ENCODE measurements around the gene ACO1.

The ACO1 gene

GRCh38 chr9:32382565-32383320, 1.7 kb upstream of the ACO1 start:
- DNase-seq, result no peak

GRCh38 chr9:32384002-32384363, 460 bp upstream of the ACO1 start:
- no peak for DNase-seq

- DNase-seq, result no peak
Measured at GRCh38 chr9:32385152-32385884, 875 bp downstream of the ACO1 start.

GRCh38 chr9:32385885-32386283, 1.4 kb downstream of the ACO1 start:
- no peak for DNase-seq

GRCh38 chr9:32387256-32387655, 2.8 kb downstream of the ACO1 start:
- no peak for DNase-seq

- no peak for DNase-seq
Measured at GRCh38 chr9:32389365-32389764, 4.9 kb downstream of the ACO1 start.

GRCh38 chr9:32393911-32394310, 9.5 kb downstream of the ACO1 start:
- no peak for DNase-seq

- no peak for DNase-seq
Measured at GRCh38 chr9:32394381-32395049, 10.1 kb downstream of the ACO1 start.

- no peak for DNase-seq
Measured at GRCh38 chr9:32395510-32396216, 11.2 kb downstream of the ACO1 start.

- DNase-seq, result peak in 1 of 51 donors; percentile 2
Measured at GRCh38 chr9:32398207-32398606, 13.8 kb downstream of the ACO1 start.

- no peak for DNase-seq
Measured at GRCh38 chr9:32399110-32399815, 14.8 kb downstream of the ACO1 start.

- DNase-seq, result no peak
Measured at GRCh38 chr9:32401488-32401887, 17.0 kb downstream of the ACO1 start.

- no peak for DNase-seq
Measured at GRCh38 chr9:32403567-32404260, 19.3 kb downstream of the ACO1 start.

GRCh38 chr9:32404402-32404801, 20.0 kb downstream of the ACO1 start:
- no peak for DNase-seq

- DNase-seq, result no peak
Measured at GRCh38 chr9:32404856-32405255, 20.4 kb downstream of the ACO1 start.

- no peak for DNase-seq
Measured at GRCh38 chr9:32405506-32405905, 21.1 kb downstream of the ACO1 start.

GRCh38 chr9:32406046-32406445, 21.6 kb downstream of the ACO1 start:
- no peak for DNase-seq

- DNase-seq, result no peak
Measured at GRCh38 chr9:32411753-32412152, 27.3 kb downstream of the ACO1 start.

GRCh38 chr9:32412440-32412839, 28.0 kb downstream of the ACO1 start:
- no peak for DNase-seq

GRCh38 chr9:32413424-32413823, 29.0 kb downstream of the ACO1 start:
- no peak for DNase-seq

GRCh38 chr9:32414856-32415255, 30.4 kb downstream of the ACO1 start:
- DNase-seq, result no peak
